A549 (cell line): Measurements from ENCODE around the gene C1orf141. TPM values are rescaled to one million over a fixed set of nuclear protein-coding genes. Genes with fewer than 3 reads are reported as not detected.
"Not testable (repeated sequence)": the region's sequence is repeated elsewhere in the genome, so short reads cannot be mapped to it uniquely, and the experiment has no call there.

Experiments
- ATAC-seq, 2 experiments: fragments of 200-7000 bp in 1 of 2; fragments of >200 bp in 1 of 2; cut with Nextera tagmentation in 1 of 2; cut with Tn5 transposase in 1 of 2; 3 replicates each; pipeline versions ENCODE4 v1.8.0 to v1.9.1; 2018 to 2020; ENCODE audit warnings: mild to moderate bottlenecking in 1 of 2, moderate library complexity in 1 of 2
- CTCF ChIA-PET: fragments of 300-600 bp; sonication (Branson Sonifier 250); formaldehyde crosslinking; extraction: SDS; loops from one replicate; lab custom pipeline; 2021; ENCODE audit warnings: antibody characterized with exemption, inconsistent platforms; lab: Yijun Ruan, JAX
- POLR2A ChIA-PET: fragments of 350-600 bp; formaldehyde crosslinking; extraction: SDS; loops from one replicate; lab custom pipeline; 2021; ENCODE audit warnings: antibody characterized with exemption, inconsistent platforms; lab: Yijun Ruan, JAX
- DNase-seq, 2 experiments: peaks; one replicate each; pipeline versions ENCODE4 v3.0.0 to v3.0.0-alpha.2; 2011 to 2016; ENCODE audit warnings: low read depth in 1 of 2, low spot score in 1 of 2
- FAIRE-seq: peaks from 2 replicates; lab custom pipeline; 2011; peaks lifted over from hg19 to GRCh38; lab: Jason Lieb, UNC
- H3K27ac ChIP-seq, 2 experiments: fragments of >200 bp; sonication (Bioruptor Twin); formaldehyde crosslinking; 3 replicates each; pipeline ENCODE4 v1.5.1; 2016 to 2017
- H3K4me1 ChIP-seq: fragments of >200 bp; sonication (Bioruptor Twin); formaldehyde crosslinking; 3 replicates; pipeline ENCODE4 v1.6.1; 2016
- H3K4me2 ChIP-seq: fragments of >200 bp; sonication (Bioruptor Twin); formaldehyde crosslinking; 3 replicates; pipeline ENCODE4 v1.6.1; 2016
- H3K4me3 ChIP-seq: fragments of >200 bp; sonication (Bioruptor Twin); formaldehyde crosslinking; 3 replicates; pipeline ENCODE4 v1.5.1; 2016
- H3K9me3 ChIP-seq: fragments of >200 bp; sonication (Bioruptor Twin); formaldehyde crosslinking; 3 replicates; pipeline ENCODE4 v1.6.1; 2016
- BCL3 ChIP-seq: fragments of >200 bp; sonication (Bioruptor Twin); formaldehyde crosslinking; IDR thresholded peaks from 3 replicates; pipeline ENCODE4 v1.6.1; 2016
- CTCF ChIP-seq: fragments of >200 bp; sonication (Bioruptor Twin); formaldehyde crosslinking; IDR thresholded peaks from 3 replicates; pipeline ENCODE4 v1.5.1; 2016
- E2F6 ChIP-seq: IDR thresholded peaks from 2 replicates; pipeline ENCODE4 v1.6.1; 2012; ENCODE audit warnings: low read depth, borderline replicate concordance
- ESRRA ChIP-seq: fragments of 150-350 bp; IDR thresholded peaks from 2 replicates; pipeline ENCODE4 v1.6.1; 2014; ENCODE audit warnings: mild to moderate bottlenecking, low read length, borderline replicate concordance
- FOSB ChIP-seq: fragments of 250-450 bp; sonication (Bioruptor Pico); IDR thresholded peaks from 2 replicates; pipeline ENCODE4 v1.5.0; 2020; ENCODE audit warnings: mild to moderate bottlenecking, moderate library complexity
- FOXS1 ChIP-seq: fragments of 250-450 bp; sonication (Bioruptor Pico); IDR thresholded peaks from 2 replicates; pipeline ENCODE4 v1.5.0; 2020; ENCODE audit warnings: mild to moderate bottlenecking, moderate library complexity
- HDAC2 ChIP-seq: fragments of 200-600 bp; sonication (generic); IDR thresholded peaks from 2 replicates; pipeline ENCODE4 v1.6.1; 2016
- HES2 ChIP-seq: fragments of >200 bp; sonication (Bioruptor Twin); formaldehyde crosslinking; IDR thresholded peaks from 2 replicates; pipeline ENCODE4 v1.6.1; 2016
- HEYL ChIP-seq: fragments of 250-450 bp; sonication (Bioruptor Pico); IDR thresholded peaks from 2 replicates; pipeline ENCODE4 v1.8.0; 2021; ENCODE audit warnings: mild to moderate bottlenecking, moderate library complexity
- HOXA7 ChIP-seq: fragments of 250-450 bp; sonication (Bioruptor Pico); IDR thresholded peaks from 2 replicates; pipeline ENCODE4 v1.5.0; 2020; ENCODE audit warnings: mild to moderate bottlenecking, moderate library complexity
- KDM1A ChIP-seq: fragments of 200-600 bp; sonication (generic); IDR thresholded peaks from 2 replicates; pipeline ENCODE4 v1.6.1; 2016; ENCODE audit warnings: low read depth, mild to moderate bottlenecking
- MAX ChIP-seq: IDR thresholded peaks from 2 replicates; pipeline ENCODE4 v1.6.1; 2012
- NFE2L2 ChIP-seq: fragments of 150-350 bp; conservative IDR thresholded peaks from 2 replicates; pipeline ENCODE4 v1.6.1; 2014; ENCODE audit warnings: low read length
- RARB ChIP-seq: fragments of 250-450 bp; sonication (Bioruptor Pico); IDR thresholded peaks from 2 replicates; pipeline ENCODE4 v1.8.0; 2021; ENCODE audit warnings: mild to moderate bottlenecking, moderate library complexity
- RCOR1 ChIP-seq: fragments of 150-350 bp; IDR thresholded peaks from 2 replicates; pipeline ENCODE4 v1.6.1; 2014; ENCODE audit warnings: antibody characterized with exemption, low read length, low read depth
- RFX5 ChIP-seq: fragments of 450-650 bp; IDR thresholded peaks from 2 replicates; pipeline ENCODE4 v1.7.1; 2014; ENCODE audit warnings: antibody characterized with exemption, mild to moderate bottlenecking, moderate library complexity
- TFCP2L1 ChIP-seq: fragments of 250-450 bp; sonication (Bioruptor Pico); IDR thresholded peaks from 2 replicates; pipeline ENCODE4 v1.5.0; 2021; ENCODE audit warnings: mild to moderate bottlenecking
- TP53 ChIP-seq: fragments of 250-450 bp; sonication (Bioruptor Pico); IDR thresholded peaks from 2 replicates; pipeline ENCODE4 v1.5.0; 2021; ENCODE audit warnings: mild to moderate bottlenecking, moderate library complexity
- USF2 ChIP-seq: fragments of 450-650 bp; IDR thresholded peaks from 2 replicates; pipeline ENCODE4 v1.6.1; 2014; ENCODE audit warnings: antibody characterized with exemption
- WGBS: methylation state at CpG from one replicate; pipeline ENCODE4 v1.1.6; 2017; ENCODE audit errors: missing lambda C conversion rate; 5-methylcytosine and 5-hydroxymethylcytosine counted together
- polyA plus RNA-seq, 4 experiments: library from polyadenylated mRNA; depleted of rRNA in 3 of 4; stranded (reverse); fragments of >200 nt; fragmentation: RNase III in 1 of 4; extraction: RNeasy Plus Mini Kit Qiagen cat#74134 plus additional on column Dnase treatment in 1 of 4; gene quantifications; 2 replicates in 3 of 4; 3 replicates in 1 of 4; pipeline ENCODE4 v1.2.3, GENCODE V29; 2011 to 2017
- TF ChIP-seq, protein P1 (sequence below): fragments of 250-450 bp; sonication (Bioruptor Pico); IDR thresholded peaks from 2 replicates; pipeline ENCODE4 v1.5.0; 2021; ENCODE audit warnings: mild to moderate bottlenecking, moderate library complexity, borderline replicate concordance

C1orf141 gene
- polyA plus RNA-seq, 2 of the 4 experiments (the other 2 are of a cell fraction), result not detected

GRCh38 chr1:67142931-67143330 lies 8.2 kb upstream of the C1orf141 start (continued):
- TF ChIP-seq FOSB (CRISPR knock-in tag) (no peak), HES2 (no peak), HDAC2 (no peak), FOXS1 (no peak), USF2 (no peak)

DNA sequence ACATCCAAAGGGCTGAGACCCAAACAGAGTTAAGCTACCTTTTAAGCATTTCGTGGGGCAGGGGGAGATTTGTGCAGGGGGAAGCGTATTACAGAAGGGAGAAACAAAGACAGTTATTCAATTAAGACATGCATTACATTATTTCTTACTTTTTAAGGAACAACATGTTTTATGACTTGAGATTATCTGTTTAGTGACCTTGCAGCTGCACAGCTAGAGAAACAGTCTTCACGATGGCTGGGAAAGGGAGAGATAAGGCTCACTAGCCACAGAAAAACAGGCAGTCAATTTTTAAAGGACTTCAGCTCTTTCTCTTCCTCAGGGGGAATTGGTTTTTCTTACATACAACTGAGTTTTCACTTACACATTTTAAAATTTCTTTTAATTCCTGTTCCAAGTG lies 7.1 kb upstream of the C1orf141 start:
- DNase-seq, H3K4me3 ChIP-seq, H3K4me2 ChIP-seq, POLR2A ChIA-PET, FAIRE-seq, H3K27ac ChIP-seq, H3K4me1 ChIP-seq, H3K9me3 ChIP-seq, ATAC-seq: not testable (repeated sequence)
- WGBS, result 64% methylated on average over 3 of the region's 3 CpGs
- CTCF ChIA-PET, result interaction anchor here (1.0 to 2.0 kb wide), 4 partner anchors 9 to 378 kb away, joined by 3 to 7 read pairs (median 4); no protein-coding TSS in a partner anchor

DNA sequence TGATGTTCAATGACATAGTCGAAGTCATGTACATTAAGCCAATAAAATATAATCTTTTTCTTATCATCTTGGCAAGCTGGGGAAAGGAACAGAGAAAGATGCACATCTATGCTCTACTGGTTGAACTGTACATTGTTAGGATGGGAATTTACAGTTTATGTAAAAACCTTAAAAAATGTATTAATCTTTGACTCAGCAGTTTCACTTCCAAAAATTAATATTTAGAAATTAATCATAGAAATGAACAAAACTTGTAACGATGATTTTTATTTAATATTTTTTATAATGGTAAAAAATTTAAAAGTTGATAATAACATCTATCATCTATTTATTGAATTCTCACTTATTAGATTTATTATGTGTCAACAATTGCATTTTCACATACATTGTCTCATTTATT lies 5.7 kb upstream of the C1orf141 start:
- DNase-seq, result no peak
- ChIA-PET CTCF (interaction anchor here (1.3 kb wide), 1 partner anchor 9 kb away, joined by 3 read pairs; no protein-coding TSS in a partner anchor), POLR2A (no interaction called here)
- Histone ChIP-seq H3K4me3 (no peak overlapping the region), H3K9me3 (no peaks in the 10 kb centered on the region), H3K4me2 (no peak overlapping the region), H3K27ac (no peak overlapping the region), H3K4me1 (no peaks in the 10 kb centered on the region)
- no peak for TF ChIP-seq HEYL
- ATAC-seq, result no peak
- no peak for FAIRE-seq
- 46% methylated on average over 2 of the region's 2 CpGs for WGBS

DNA sequence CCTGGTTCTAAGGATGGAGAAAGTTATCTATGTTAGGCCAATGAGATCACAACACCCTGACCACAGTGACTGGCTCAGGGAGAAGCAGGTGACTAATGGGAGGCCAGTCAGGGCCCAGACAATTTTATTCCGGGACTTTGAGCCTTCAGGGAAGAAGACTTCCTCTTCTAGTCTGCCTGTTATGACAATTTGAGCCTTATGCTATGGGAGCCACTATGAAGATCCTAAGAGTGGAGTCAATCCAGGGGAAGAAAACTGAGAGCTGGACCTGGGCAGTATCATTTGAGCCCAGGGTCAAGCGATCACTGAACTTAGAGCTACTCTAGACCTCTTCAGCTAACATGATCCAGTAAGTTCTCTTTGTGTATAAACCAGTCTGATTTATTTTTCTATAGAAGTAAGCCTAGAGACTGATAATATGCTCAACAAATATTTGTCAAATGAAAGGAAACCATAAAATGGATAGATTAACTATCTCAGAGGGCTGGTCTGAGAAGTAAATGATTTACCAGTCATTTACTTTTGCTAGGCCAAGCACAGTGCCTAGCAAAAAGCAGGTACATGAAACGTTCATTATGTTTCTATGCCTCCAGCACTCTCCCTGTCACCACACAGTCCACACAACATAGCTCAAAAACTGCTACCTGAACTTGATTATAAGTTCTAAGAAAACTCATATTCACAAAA lies 4.2 kb upstream of the C1orf141 start:
- DNase-seq, result no peak
- Histone ChIP-seq H3K4me3 (no peak overlapping the region), H3K27ac (no peak overlapping the region), H3K4me1 (no peaks in the 10 kb centered on the region), H3K4me2 (no peak overlapping the region), H3K9me3 (no peaks in the 10 kb centered on the region)
- POLR2A ChIA-PET, result no interaction called here
- TF ChIP-seq RCOR1, result no peak
- TF ChIP-seq HOXA7 (CRISPR knock-in tag), result no peak
- TF ChIP-seq MAX, result no peak
- no peak for TF ChIP-seq HEYL
- no peak for TF ChIP-seq TP53 (CRISPR knock-in tag)
- TF ChIP-seq CTCF, result no peak
- TF ChIP-seq E2F6, result no peak
- no peak for TF ChIP-seq KDM1A
- TF ChIP-seq ESRRA, result no peak
- TF ChIP-seq RARB, result no peak
- TF ChIP-seq BCL3, result no peak
- TF ChIP-seq TFCP2L1 (CRISPR knock-in tag), result no peak
- TF ChIP-seq, protein P1, sequence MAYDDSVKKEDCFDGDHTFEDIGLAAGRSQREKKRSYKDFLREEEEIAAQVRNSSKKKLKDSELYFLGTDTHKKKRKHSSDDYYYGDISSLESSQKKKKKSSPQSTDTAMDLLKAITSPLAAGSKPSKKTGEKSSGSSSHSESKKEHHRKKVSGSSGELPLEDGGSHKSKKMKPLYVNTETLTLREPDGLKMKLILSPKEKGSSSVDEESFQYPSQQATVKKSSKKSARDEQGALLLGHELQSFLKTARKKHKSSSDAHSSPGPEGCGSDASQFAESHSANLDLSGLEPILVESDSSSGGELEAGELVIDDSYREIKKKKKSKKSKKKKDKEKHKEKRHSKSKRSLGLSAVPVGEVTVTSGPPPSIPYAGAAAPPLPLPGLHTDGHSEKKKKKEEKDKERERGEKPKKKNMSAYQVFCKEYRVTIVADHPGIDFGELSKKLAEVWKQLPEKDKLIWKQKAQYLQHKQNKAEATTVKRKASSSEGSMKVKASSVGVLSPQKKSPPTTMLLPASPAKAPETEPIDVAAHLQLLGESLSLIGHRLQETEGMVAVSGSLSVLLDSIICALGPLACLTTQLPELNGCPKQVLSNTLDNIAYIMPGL (CRISPR knock-in tag), result no peak
- no peak for TF ChIP-seq RFX5
- TF ChIP-seq NFE2L2, result no peak
- WGBS, result 56% methylated on average over 3 of the region's 3 CpGs
- CTCF ChIA-PET, result no interaction called here
- no peak for ATAC-seq
- no peak for FAIRE-seq
